DOHH2 (cell line): ENCODE data around the gene SLC29A1.

Experiments
- EZH2phosphoT487 ChIP-seq: fragments of 200-600 bp; sonication (generic); IDR thresholded peaks from 2 replicates; pipeline ENCODE4 v1.6.1; 2017; ENCODE audit warnings: borderline replicate concordance, mild to moderate bottlenecking, antibody characterized with exemption, low read length, moderate library complexity, mixed read lengths
- TF ChIP-seq, protein P1 (sequence below): fragments of 200-600 bp; sonication (generic); IDR thresholded peaks from one replicate; pipeline ENCODE4 v1.5.1; 2014; ENCODE audit warnings: antibody characterized with exemption, mild to moderate bottlenecking, low read depth, low read length; ENCODE audit not compliant: poor library complexity, severe bottlenecking

- TF ChIP-seq, protein P1, sequence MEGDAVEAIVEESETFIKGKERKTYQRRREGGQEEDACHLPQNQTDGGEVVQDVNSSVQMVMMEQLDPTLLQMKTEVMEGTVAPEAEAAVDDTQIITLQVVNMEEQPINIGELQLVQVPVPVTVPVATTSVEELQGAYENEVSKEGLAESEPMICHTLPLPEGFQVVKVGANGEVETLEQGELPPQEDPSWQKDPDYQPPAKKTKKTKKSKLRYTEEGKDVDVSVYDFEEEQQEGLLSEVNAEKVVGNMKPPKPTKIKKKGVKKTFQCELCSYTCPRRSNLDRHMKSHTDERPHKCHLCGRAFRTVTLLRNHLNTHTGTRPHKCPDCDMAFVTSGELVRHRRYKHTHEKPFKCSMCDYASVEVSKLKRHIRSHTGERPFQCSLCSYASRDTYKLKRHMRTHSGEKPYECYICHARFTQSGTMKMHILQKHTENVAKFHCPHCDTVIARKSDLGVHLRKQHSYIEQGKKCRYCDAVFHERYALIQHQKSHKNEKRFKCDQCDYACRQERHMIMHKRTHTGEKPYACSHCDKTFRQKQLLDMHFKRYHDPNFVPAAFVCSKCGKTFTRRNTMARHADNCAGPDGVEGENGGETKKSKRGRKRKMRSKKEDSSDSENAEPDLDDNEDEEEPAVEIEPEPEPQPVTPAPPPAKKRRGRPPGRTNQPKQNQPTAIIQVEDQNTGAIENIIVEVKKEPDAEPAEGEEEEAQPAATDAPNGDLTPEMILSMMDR, result no peak
- no peak for TF ChIP-seq EZH2phosphoT487
Observed at GRCh38 chr6:44199883-44200282, 23.5 kb upstream of the SLC29A1 start.
